Measurements from ENCODE around the gene FARS2.

FARS2 gene

GRCh38 chr6:5684320-5685053, 423.2 kb downstream of the FARS2 start:
- Histone ChIP-seq H4K91ac (ENCODE audit: low read depth, low read length) (no peak overlapping the region), H4K12ac (ENCODE audit: low read depth, low read length) (no peak overlapping the region)

GRCh38 chr6:5693225-5694145, 432.2 kb downstream of the FARS2 start:
- Histone ChIP-seq H3K27me3 (ENCODE audit: insufficient read depth, low read length) (no peaks in the 10 kb centered on the region), H3K79me2 (ENCODE audit: control insufficient read depth, insufficient read depth, low read length, poor library complexity) (no peaks in the 10 kb centered on the region), H3K4me3 (ENCODE audit: low read depth, low read length) (no peak overlapping the region), H3K27ac (ENCODE audit: low read depth, low read length) (no peak overlapping the region), H3K9me3 (ENCODE audit: insufficient read depth, low read depth, low read length) (peaks cover 2% of the 10 kb centered on the region), H3K4me1 (ENCODE audit: control insufficient read depth in 1 of 2, insufficient read depth in 2 of 2, low read length in 2 of 2) (no peaks in the 10 kb centered on the region), H2BK12ac (ENCODE audit: low read length) (no peak overlapping the region), H3K9ac (ENCODE audit: low read length) (no peak overlapping the region), H4K12ac (ENCODE audit: low read depth, low read length) (no peak overlapping the region), H4K8ac (ENCODE audit: low read depth, low read length) (no peak overlapping the region), H2AFZ (ENCODE audit: insufficient read depth, low read length, poor library complexity) (no peak overlapping the region), H3K23ac (ENCODE audit: low read length) (no peak overlapping the region), H2AK5ac (ENCODE audit: low read length) (no peak overlapping the region), H3K14ac (ENCODE audit: low read length) (no peak overlapping the region), H3K18ac (ENCODE audit: low read length) (no peak overlapping the region), H3K36me3 (ENCODE audit: control insufficient read depth in 1 of 2, insufficient read depth in 2 of 2, low read length in 2 of 2) (no peaks in the 10 kb centered on the region), H3K79me1 (ENCODE audit: low read length) (no peaks in the 10 kb centered on the region), H2BK5ac (ENCODE audit: low read depth, low read length, poor library complexity) (no peak overlapping the region), H3K4me2 (ENCODE audit: low read length) (no peak overlapping the region), H2BK120ac (ENCODE audit: insufficient read depth, low read length, poor library complexity) (no peak overlapping the region), H3K4ac (ENCODE audit: low read depth, low read length) (no peak overlapping the region), H4K91ac (ENCODE audit: low read depth, low read length) (no peak overlapping the region)
- WGBS (ENCODE audit: extremely low coverage, insufficient coverage, insufficient read length), result no CpG with 5 or more reads among the region's 13 CpGs
- DNase-seq, result no peak

More at GRCh38 chr6:5684320-5685053, 423.2 kb downstream of the FARS2 start:
- H3K4me3 ChIP-seq (ENCODE audit: low read depth, low read length), result no peak overlapping the region
- no peaks in the 10 kb centered on the region for H3K36me3 ChIP-seq (ENCODE audit: control insufficient read depth in 1 of 2, insufficient read depth in 2 of 2, low read length in 2 of 2)
- no CpG with 5 or more reads among the region's 6 CpGs for WGBS (ENCODE audit: extremely low coverage, insufficient coverage, insufficient read length)
- H2AK5ac ChIP-seq (ENCODE audit: low read length), result no peak overlapping the region
- no peak overlapping the region for H3K4me2 ChIP-seq (ENCODE audit: low read length)
- no peaks in the 10 kb centered on the region for H3K79me1 ChIP-seq (ENCODE audit: low read length)
- H3K27me3 ChIP-seq (ENCODE audit: insufficient read depth, low read length), result no peaks in the 10 kb centered on the region
- no peak overlapping the region for H3K18ac ChIP-seq (ENCODE audit: low read length)
- no peaks in the 10 kb centered on the region for H3K9me3 ChIP-seq (ENCODE audit: insufficient read depth, low read depth, low read length)
- H2AFZ ChIP-seq (ENCODE audit: insufficient read depth, low read length, poor library complexity), result no peak overlapping the region
- H2BK12ac ChIP-seq (ENCODE audit: low read length), result no peak overlapping the region
- H3K23ac ChIP-seq (ENCODE audit: low read length), result no peak overlapping the region
- no peak overlapping the region for H3K14ac ChIP-seq (ENCODE audit: low read length)
- no peaks in the 10 kb centered on the region for H3K79me2 ChIP-seq (ENCODE audit: control insufficient read depth, insufficient read depth, low read length, poor library complexity)
- H3K27ac ChIP-seq (ENCODE audit: low read depth, low read length), result no peak overlapping the region
- no peak for DNase-seq
- H3K9ac ChIP-seq (ENCODE audit: low read length), result no peak overlapping the region
- no peak overlapping the region for H2BK120ac ChIP-seq (ENCODE audit: insufficient read depth, low read length, poor library complexity)
- H3K4me1 ChIP-seq (ENCODE audit: control insufficient read depth in 1 of 2, insufficient read depth in 2 of 2, low read length in 2 of 2), result no peaks in the 10 kb centered on the region
- no peak overlapping the region for H2BK5ac ChIP-seq (ENCODE audit: low read depth, low read length, poor library complexity)
- H3K4ac ChIP-seq (ENCODE audit: low read depth, low read length), result no peak overlapping the region
- H4K8ac ChIP-seq (ENCODE audit: low read depth, low read length), result no peak overlapping the region

GRCh38 chr6:5695260-5696245, 434.2 kb downstream of the FARS2 start:
- H3K4ac ChIP-seq (ENCODE audit: low read depth, low read length), result no peak overlapping the region
- no peak overlapping the region for H4K12ac ChIP-seq (ENCODE audit: low read depth, low read length)
- H3K23ac ChIP-seq (ENCODE audit: low read length), result no peak overlapping the region
- no peak overlapping the region for H2BK5ac ChIP-seq (ENCODE audit: low read depth, low read length, poor library complexity)
- no peak overlapping the region for H3K14ac ChIP-seq (ENCODE audit: low read length)
- H4K8ac ChIP-seq (ENCODE audit: low read depth, low read length), result no peak overlapping the region
- WGBS (ENCODE audit: extremely low coverage, insufficient coverage, insufficient read length), result no CpG with 5 or more reads among the region's 12 CpGs
- no peak overlapping the region for H2BK120ac ChIP-seq (ENCODE audit: insufficient read depth, low read length, poor library complexity)
- no peak overlapping the region for H2BK12ac ChIP-seq (ENCODE audit: low read length)
- no peaks in the 10 kb centered on the region for H3K4me1 ChIP-seq (ENCODE audit: control insufficient read depth in 1 of 2, insufficient read depth in 2 of 2, low read length in 2 of 2)
- H3K79me2 ChIP-seq (ENCODE audit: control insufficient read depth, insufficient read depth, low read length, poor library complexity), result no peaks in the 10 kb centered on the region
- H2AFZ ChIP-seq (ENCODE audit: insufficient read depth, low read length, poor library complexity), result no peak overlapping the region
- no peak overlapping the region for H3K4me3 ChIP-seq (ENCODE audit: low read depth, low read length)
- H3K27me3 ChIP-seq (ENCODE audit: insufficient read depth, low read length), result no peaks in the 10 kb centered on the region
- H2AK5ac ChIP-seq (ENCODE audit: low read length), result no peak overlapping the region
- DNase-seq, result peak; percentile 29 to 49
- peaks cover 2% of the 10 kb centered on the region for H3K9me3 ChIP-seq (ENCODE audit: insufficient read depth, low read depth, low read length)
- no peaks in the 10 kb centered on the region for H3K36me3 ChIP-seq (ENCODE audit: control insufficient read depth in 1 of 2, insufficient read depth in 2 of 2, low read length in 2 of 2)
- H3K18ac ChIP-seq (ENCODE audit: low read length), result no peak overlapping the region
- no peaks in the 10 kb centered on the region for H3K79me1 ChIP-seq (ENCODE audit: low read length)
- H3K9ac ChIP-seq (ENCODE audit: low read length), result no peak overlapping the region
- no peak overlapping the region for H3K4me2 ChIP-seq (ENCODE audit: low read length)
- no peak overlapping the region for H3K27ac ChIP-seq (ENCODE audit: low read depth, low read length)
- no peak overlapping the region for H4K91ac ChIP-seq (ENCODE audit: low read depth, low read length)

GRCh38 chr6:5697508-5697907, 436.2 kb downstream of the FARS2 start:
- Histone ChIP-seq H2AK5ac (ENCODE audit: low read length) (no peak overlapping the region), H3K4me2 (ENCODE audit: low read length) (no peak overlapping the region), H3K14ac (ENCODE audit: low read length) (no peak overlapping the region), H3K23ac (ENCODE audit: low read length) (no peak overlapping the region), H2AFZ (ENCODE audit: insufficient read depth, low read length, poor library complexity) (no peak overlapping the region), H3K9ac (ENCODE audit: low read length) (no peak overlapping the region), H3K79me1 (ENCODE audit: low read length) (no peaks in the 10 kb centered on the region), H3K79me2 (ENCODE audit: control insufficient read depth, insufficient read depth, low read length, poor library complexity) (no peaks in the 10 kb centered on the region), H3K27me3 (ENCODE audit: insufficient read depth, low read length) (no peaks in the 10 kb centered on the region), H3K36me3 (ENCODE audit: control insufficient read depth in 1 of 2, insufficient read depth in 2 of 2, low read length in 2 of 2) (no peaks in the 10 kb centered on the region), H3K4ac (ENCODE audit: low read depth, low read length) (no peak overlapping the region), H2BK5ac (ENCODE audit: low read depth, low read length, poor library complexity) (no peak overlapping the region), H2BK120ac (ENCODE audit: insufficient read depth, low read length, poor library complexity) (no peak overlapping the region), H3K4me3 (ENCODE audit: low read depth, low read length) (no peak overlapping the region), H3K27ac (ENCODE audit: low read depth, low read length) (no peak overlapping the region), H3K18ac (ENCODE audit: low read length) (no peak overlapping the region), H3K4me1 (ENCODE audit: control insufficient read depth in 1 of 2, insufficient read depth in 2 of 2, low read length in 2 of 2) (no peaks in the 10 kb centered on the region), H4K8ac (ENCODE audit: low read depth, low read length) (no peak overlapping the region), H3K9me3 (ENCODE audit: insufficient read depth, low read depth, low read length) (peaks cover 2% of the 10 kb centered on the region), H2BK12ac (ENCODE audit: low read length) (no peak overlapping the region), H4K12ac (ENCODE audit: low read depth, low read length) (no peak overlapping the region), H4K91ac (ENCODE audit: low read depth, low read length) (no peak overlapping the region)
- DNase-seq, result peak in 1 of 2 donors; percentile 25
